Activated CD8-positive, alpha-beta T cell treated with anti-CD3 and anti-CD28 coated beads, Interleukin-2, amount 10 ng/mL, durations not matched to agents 7 days and 5 days (primary cell): Measurements from ENCODE around the gene SFTPD. TPM values are rescaled to one million over a fixed set of nuclear protein-coding genes. Genes with fewer than 3 reads are reported as not detected.
"Not testable (repeated sequence)": the region's sequence is repeated elsewhere in the genome, so short reads cannot be mapped to it uniquely, and the experiment has no call there.

Experiments used
- ATAC-seq: fragments of 150-1000 bp; cut with Tn5 transposase; one replicate; pipeline ENCODE4 v1.10.0; 2021; ENCODE audit warnings: moderate library complexity
- CTCF ChIA-PET: fragments of 350-600 bp; sonication (Branson Sonifier 250); formaldehyde crosslinking; loops from one replicate; lab custom pipeline; 2021; ENCODE audit warnings: antibody characterized with exemption; lab: Charles Lee
- POLR2A ChIA-PET: fragments of 350-600 bp; sonication (Branson Sonifier 250); formaldehyde crosslinking; loops from one replicate; lab custom pipeline; 2021; ENCODE audit warnings: antibody characterized with exemption; lab: Charles Lee
- DNase-seq: peaks from one replicate; pipeline ENCODE4 v3.0.0-alpha.2; 2020
- H3K27ac Mint-ChIP-seq: one replicate; pipeline ENCODE4 v1.8.0; 2021; ENCODE audit warnings: mild to moderate bottlenecking, mixed read lengths
- H3K27me3 Mint-ChIP-seq: one replicate; pipeline ENCODE4 v1.8.0; 2021; ENCODE audit warnings: low read depth, mixed read lengths
- H3K36me3 Mint-ChIP-seq: one replicate; pipeline ENCODE4 v1.8.0; 2021; ENCODE audit warnings: low read depth, mixed read lengths
- H3K4me1 Mint-ChIP-seq: one replicate; pipeline ENCODE4 v1.8.0; 2021; ENCODE audit warnings: low read depth, mixed read lengths
- H3K4me3 Mint-ChIP-seq: one replicate; pipeline ENCODE4 v1.8.0; 2021; ENCODE audit warnings: mild to moderate bottlenecking, mixed read lengths
- H3K9me3 Mint-ChIP-seq: one replicate; pipeline ENCODE4 v1.8.0; 2022; ENCODE audit warnings: mixed read lengths; ENCODE audit not compliant: insufficient read depth
- total RNA-seq, 2 experiments: library from RNA; stranded (reverse); gene quantifications; one replicate each; pipeline ENCODE4 v1.2.3, GENCODE V29; 2021

The SFTPD gene
- total RNA-seq, 2 experiments from 2014 or later: not detected

GRCh38 chr10:79932307-79932706, 16.6 kb downstream of the SFTPD start:
- CTCF ChIA-PET: no interaction called here
- Mint-ChIP-seq H3K9me3 (no peaks in the 10 kb centered on the region), H3K27me3 (peaks cover 30% of the 10 kb centered on the region), H3K4me3 (no peak overlapping the region), H3K27ac (no peak overlapping the region), H3K36me3 (no peaks in the 10 kb centered on the region), H3K4me1 (no peaks in the 10 kb centered on the region)
- ATAC-seq (no peak), DNase-seq (no peak)
- POLR2A ChIA-PET: no interaction called here

- Mint-ChIP-seq H3K9me3 (no peaks in the 10 kb centered on the region), H3K36me3 (no peaks in the 10 kb centered on the region), H3K4me3 (no peak overlapping the region), H3K27ac (no peak overlapping the region), H3K4me1 (no peaks in the 10 kb centered on the region), H3K27me3 (peaks cover 28% of the 10 kb centered on the region)
- ATAC-seq (no peak), DNase-seq (peak; percentile 18)
- CTCF ChIA-PET: no interaction called here
- POLR2A ChIA-PET: no interaction called here
Measured at GRCh38 chr10:79930751-79931150, 18.2 kb downstream of the SFTPD start.

- CTCF ChIA-PET: no interaction called here
- Mint-ChIP-seq H3K4me1 (no peaks in the 10 kb centered on the region), H3K36me3 (no peaks in the 10 kb centered on the region), H3K27ac (no peak overlapping the region), H3K9me3 (no peaks in the 10 kb centered on the region), H3K4me3 (no peak overlapping the region), H3K27me3 (peaks cover 25% of the 10 kb centered on the region)
- ATAC-seq (no peak), DNase-seq (no peak)
- POLR2A ChIA-PET: no interaction called here
Measured at GRCh38 chr10:79930267-79930666, 18.6 kb downstream of the SFTPD start.

GRCh38 chr10:79929409-79929904, 19.4 kb downstream of the SFTPD start:
- ChIA-PET CTCF (interaction anchor here (0.6 to 1.8 kb wide), 5 partner anchors 9 to 150 kb away, joined by 3 to 7 read pairs (median 4); no protein-coding TSS in a partner anchor), POLR2A (no interaction called here)
- Mint-ChIP-seq H3K36me3 (no peaks in the 10 kb centered on the region), H3K27me3 (peaks cover 28% of the 10 kb centered on the region), H3K4me1 (no peaks in the 10 kb centered on the region), H3K27ac (no peak overlapping the region), H3K4me3 (no peak overlapping the region), H3K9me3 (no peaks in the 10 kb centered on the region)
- ATAC-seq (peak; percentile 97), DNase-seq (peak; percentile 82)

- Mint-ChIP-seq H3K36me3 (no peaks in the 10 kb centered on the region), H3K27ac (no peak overlapping the region), H3K27me3 (peaks cover 27% of the 10 kb centered on the region), H3K4me1 (no peaks in the 10 kb centered on the region), H3K9me3 (no peaks in the 10 kb centered on the region), H3K4me3 (no peak overlapping the region)
- DNase-seq: peak; percentile 15
- ATAC-seq: no peak
- ChIA-PET POLR2A (no interaction called here), CTCF (interaction anchor here (0.6 to 1.8 kb wide), 2 partner anchors 9 to 37 kb away, joined by 3 to 5 read pairs; no protein-coding TSS in a partner anchor)
Measured at GRCh38 chr10:79928028-79928583, 20.8 kb downstream of the SFTPD start.

DNA sequence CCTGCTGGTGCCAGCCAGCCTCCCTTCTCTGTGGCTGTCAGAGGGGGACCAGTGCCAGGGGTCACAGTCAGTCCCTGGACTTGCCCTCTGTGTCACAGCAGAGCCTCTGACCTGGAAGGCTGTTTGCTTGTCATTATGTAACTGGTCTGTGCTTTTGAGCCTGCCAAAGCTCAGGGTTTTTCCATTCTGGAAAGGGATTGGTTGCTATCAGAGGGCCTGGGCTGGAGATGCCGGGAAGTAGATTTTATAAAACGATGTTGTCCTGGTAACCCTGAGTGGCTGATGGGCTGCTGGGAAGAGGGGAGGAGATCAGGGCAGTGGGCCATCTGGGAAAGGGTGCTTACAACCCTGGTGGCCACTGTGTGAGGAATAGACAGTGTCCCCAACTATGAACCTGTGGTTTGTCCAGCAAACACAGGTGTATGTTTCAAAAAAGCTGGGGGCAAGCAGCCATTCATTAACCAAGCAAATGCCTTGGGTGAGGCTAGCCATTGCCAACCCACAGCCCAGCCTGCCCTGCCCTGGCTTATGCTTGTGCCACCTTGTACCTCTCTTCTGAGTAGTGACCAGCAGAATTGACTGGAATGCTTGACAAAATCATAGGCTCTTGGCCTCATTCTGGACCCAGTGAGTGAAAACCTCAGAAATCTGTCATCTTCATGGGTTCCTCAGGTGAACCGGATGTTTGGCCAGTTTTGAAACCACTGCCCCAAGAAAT, 21.6 kb downstream of the SFTPD start:
- ATAC-seq (no peak), DNase-seq (peak; percentile 9)
- ChIA-PET POLR2A (no interaction called here), CTCF (no interaction called here)
- H3K27me3 Mint-ChIP-seq: peaks cover 22% of the 10 kb centered on the region
- H3K9me3 Mint-ChIP-seq: no peaks in the 10 kb centered on the region
- no peaks in the 10 kb centered on the region for H3K36me3 Mint-ChIP-seq
- no peak overlapping the region for H3K4me3 Mint-ChIP-seq
- no peaks in the 10 kb centered on the region for H3K4me1 Mint-ChIP-seq
- no peak overlapping the region for H3K27ac Mint-ChIP-seq

- H3K4me1 Mint-ChIP-seq: peaks cover 9% of the 10 kb centered on the region
- no peaks in the 10 kb centered on the region for H3K36me3 Mint-ChIP-seq
- peak; percentile 13 for DNase-seq
- no peak overlapping the region for H3K4me3 Mint-ChIP-seq
- H3K9me3 Mint-ChIP-seq: no peaks in the 10 kb centered on the region
- H3K27me3 Mint-ChIP-seq: peaks cover 20% of the 10 kb centered on the region
- no peak overlapping the region for H3K27ac Mint-ChIP-seq
- ChIA-PET CTCF (no interaction called here), POLR2A (no interaction called here)
- ATAC-seq: no peak
Measured at GRCh38 chr10:79926037-79926436, 22.9 kb downstream of the SFTPD start.

- ATAC-seq: no peak
- CTCF ChIA-PET: no interaction called here
- H3K9me3 Mint-ChIP-seq: no peaks in the 10 kb centered on the region
- H3K27ac Mint-ChIP-seq: no peak overlapping the region
- H3K4me1 Mint-ChIP-seq: peaks cover 9% of the 10 kb centered on the region
- POLR2A ChIA-PET: no interaction called here
- no peaks in the 10 kb centered on the region for H3K36me3 Mint-ChIP-seq
- no peak for DNase-seq
- no peak overlapping the region for H3K4me3 Mint-ChIP-seq
- H3K27me3 Mint-ChIP-seq: peaks cover 16% of the 10 kb centered on the region
Measured at GRCh38 chr10:79925614-79926013, 23.3 kb downstream of the SFTPD start.

GRCh38 chr10:79923669-79924068, 25.2 kb downstream of the SFTPD start:
- POLR2A ChIA-PET: no interaction called here

GRCh38 chr10:79923145-79923544, 25.8 kb downstream of the SFTPD start:
- peaks cover 17% of the 10 kb centered on the region for H3K4me1 Mint-ChIP-seq
- no peak for DNase-seq
- no peak overlapping the region for H3K27ac Mint-ChIP-seq
- no peaks in the 10 kb centered on the region for H3K9me3 Mint-ChIP-seq
- no peak overlapping the region for H3K4me3 Mint-ChIP-seq
- ChIA-PET POLR2A (no interaction called here), CTCF (no interaction called here)
- no peak for ATAC-seq
- H3K27me3 Mint-ChIP-seq: peaks cover 3% of the 10 kb centered on the region
- H3K36me3 Mint-ChIP-seq: no peaks in the 10 kb centered on the region

More at GRCh38 chr10:79923669-79924068, 25.2 kb downstream of the SFTPD start:
- ATAC-seq (no peak), DNase-seq (peak; percentile 4)
- CTCF ChIA-PET: no interaction called here
- Mint-ChIP-seq H3K36me3 (no peaks in the 10 kb centered on the region), H3K4me1 (peaks cover 15% of the 10 kb centered on the region), H3K27me3 (peaks cover 3% of the 10 kb centered on the region), H3K4me3 (no peak overlapping the region), H3K9me3 (no peaks in the 10 kb centered on the region), H3K27ac (no peak overlapping the region)

DNA sequence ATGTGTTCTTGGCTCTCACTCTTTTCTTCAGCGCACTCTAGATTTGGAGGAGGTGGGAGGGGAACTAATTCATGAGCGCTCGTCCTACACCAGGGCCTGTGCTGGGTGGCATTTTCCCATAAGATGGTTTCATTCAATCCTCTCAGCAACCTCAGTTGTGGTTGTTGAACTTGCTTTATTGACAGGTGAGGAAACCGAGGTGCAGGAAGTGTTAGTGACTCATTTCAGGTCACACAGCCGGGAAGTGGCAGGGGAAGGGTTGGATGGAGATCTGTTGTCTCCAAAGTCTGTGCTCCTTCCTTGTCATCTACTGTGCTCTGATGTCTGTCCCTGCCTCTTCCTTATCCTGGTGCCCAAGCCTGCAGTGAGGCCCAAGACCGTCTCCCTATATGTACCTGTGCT, 26.9 kb downstream of the SFTPD start:
- ATAC-seq (peak; percentile 65), DNase-seq (peak; percentile 13)
- peaks cover 17% of the 10 kb centered on the region for H3K4me1 Mint-ChIP-seq
- H3K27me3 Mint-ChIP-seq, POLR2A ChIA-PET, H3K27ac Mint-ChIP-seq, CTCF ChIA-PET, H3K4me3 Mint-ChIP-seq, H3K9me3 Mint-ChIP-seq, H3K36me3 Mint-ChIP-seq: not testable (repeated sequence)

DNA sequence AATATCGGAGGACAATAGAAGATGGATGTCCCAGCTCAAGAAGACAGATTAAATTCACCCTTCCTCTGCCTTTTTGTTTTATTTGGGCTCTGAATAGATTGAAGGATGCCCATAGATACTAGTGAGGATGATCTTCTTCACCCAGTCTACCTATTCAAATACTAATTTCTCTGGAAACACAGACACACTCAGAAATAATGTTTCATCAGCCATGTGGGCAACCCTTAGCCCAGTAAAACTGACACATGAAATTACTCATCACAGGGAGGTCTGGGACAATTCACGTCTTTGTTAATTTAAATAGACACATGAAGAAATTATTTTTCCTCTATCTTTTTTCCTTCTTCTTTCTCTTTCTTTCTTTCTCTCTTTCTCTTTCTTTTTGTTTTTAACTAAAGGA, 33.1 kb downstream of the SFTPD start:
- POLR2A ChIA-PET: not testable (repeated sequence)

More for the DNA sequence above, 33.1 kb downstream of the SFTPD start:
- H3K4me1 Mint-ChIP-seq, CTCF ChIA-PET, ATAC-seq, H3K9me3 Mint-ChIP-seq, H3K4me3 Mint-ChIP-seq, H3K36me3 Mint-ChIP-seq, DNase-seq, H3K27ac Mint-ChIP-seq: not testable (repeated sequence)
- H3K27me3 Mint-ChIP-seq: peaks cover 15% of the 10 kb centered on the region
